Raji (cell line): ENCODE measurements around the gene KIRREL3.

Experiments
- POLR2A ChIP-seq: IDR thresholded peaks from 2 replicates; pipeline ENCODE4 v1.6.1; 2011; ENCODE audit warnings: low read depth, low read length, control low read depth; ENCODE audit not compliant: insufficient read depth

The KIRREL3 gene

DNA sequence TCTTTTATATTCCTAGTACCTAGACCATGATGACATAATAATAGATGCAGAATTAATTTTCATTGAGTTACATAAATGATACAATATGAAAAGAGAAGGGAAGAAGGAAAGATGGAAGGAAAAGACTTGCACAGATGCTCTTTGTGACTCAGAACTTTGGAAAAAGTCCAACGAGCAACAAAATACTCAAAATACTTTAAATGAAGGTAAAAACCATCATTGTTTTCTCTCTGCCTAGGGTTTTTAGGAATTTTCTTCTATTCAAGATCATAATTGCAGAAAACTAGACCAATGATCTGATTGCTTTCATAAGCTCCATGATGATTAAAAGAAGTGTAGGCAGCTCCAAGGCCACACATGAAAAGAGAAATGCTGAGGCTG lies 276.9 kb downstream of the KIRREL3 start:
- no peak for TF ChIP-seq POLR2A

DNA sequence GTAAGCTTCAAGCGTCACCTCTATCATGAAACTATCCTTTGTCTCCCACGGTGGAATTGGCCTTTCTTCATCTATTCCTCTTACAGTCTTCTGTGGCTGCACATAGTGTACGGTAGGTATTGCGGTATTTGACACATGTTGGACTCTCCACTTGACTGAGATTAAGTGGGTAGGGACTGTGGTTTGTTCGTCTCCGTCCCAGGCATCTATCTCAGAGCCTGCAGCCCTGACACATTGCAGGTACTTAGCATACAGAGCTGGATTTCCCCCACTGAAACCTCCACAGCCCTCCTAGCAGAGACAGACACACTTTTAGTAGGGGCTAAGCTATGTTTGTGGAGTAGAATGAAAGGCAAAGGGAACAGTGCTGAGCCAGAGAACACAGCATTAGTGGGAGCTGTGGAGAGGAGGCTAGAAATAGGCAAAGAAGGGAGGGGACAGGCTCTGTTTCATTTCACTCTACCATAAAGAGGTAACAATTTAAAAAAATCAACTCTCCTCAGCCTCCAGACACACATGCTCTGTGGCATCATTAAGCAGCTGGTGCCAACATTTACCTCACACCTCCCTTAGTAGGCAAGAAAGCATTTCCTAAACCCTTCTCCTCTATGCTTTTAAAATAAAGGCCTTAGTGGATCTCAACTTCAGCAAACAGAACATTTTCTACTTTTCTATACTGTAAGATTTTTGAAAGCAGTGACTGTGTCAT lies 277.5 kb downstream of the KIRREL3 start:
- TF ChIP-seq POLR2A, result no peak

DNA sequence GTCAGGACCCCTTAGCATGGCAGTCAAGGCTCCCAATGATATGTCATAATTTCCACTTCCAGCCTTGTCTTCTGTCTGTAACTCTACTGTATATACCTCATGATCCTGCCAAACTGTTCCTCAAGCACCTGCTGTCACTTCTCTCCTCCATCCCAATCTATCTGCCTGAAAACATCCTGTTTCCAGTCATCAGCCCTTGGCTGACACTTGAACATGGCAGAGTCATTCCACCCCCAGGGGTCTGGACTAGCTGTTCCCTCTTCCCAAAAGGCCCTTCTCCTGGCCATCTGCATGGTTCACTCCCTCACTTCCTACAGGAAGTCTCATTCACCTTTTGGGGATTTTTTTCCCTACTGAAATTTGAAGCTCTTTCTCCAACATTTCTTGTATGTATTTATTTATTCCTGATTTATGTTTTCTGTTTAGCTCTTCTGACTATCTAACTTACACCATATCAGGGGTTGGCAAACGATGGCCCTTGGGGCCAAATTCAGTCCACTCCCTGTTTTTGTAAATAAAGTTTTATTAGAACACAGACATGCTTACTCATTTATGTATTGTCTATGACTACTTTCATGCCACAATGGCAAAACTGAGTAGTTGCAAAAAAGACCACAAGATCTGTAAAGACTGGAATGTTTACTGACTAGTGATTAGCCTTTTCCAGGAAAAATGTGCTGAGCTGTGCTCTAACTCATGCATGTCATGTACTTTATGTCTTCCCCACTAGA lies 278.4 kb downstream of the KIRREL3 start:
- no peak for TF ChIP-seq POLR2A

GRCh38 chr11:126720539-126721235 lies 279.9 kb downstream of the KIRREL3 start:
- TF ChIP-seq POLR2A, result no peak

DNA sequence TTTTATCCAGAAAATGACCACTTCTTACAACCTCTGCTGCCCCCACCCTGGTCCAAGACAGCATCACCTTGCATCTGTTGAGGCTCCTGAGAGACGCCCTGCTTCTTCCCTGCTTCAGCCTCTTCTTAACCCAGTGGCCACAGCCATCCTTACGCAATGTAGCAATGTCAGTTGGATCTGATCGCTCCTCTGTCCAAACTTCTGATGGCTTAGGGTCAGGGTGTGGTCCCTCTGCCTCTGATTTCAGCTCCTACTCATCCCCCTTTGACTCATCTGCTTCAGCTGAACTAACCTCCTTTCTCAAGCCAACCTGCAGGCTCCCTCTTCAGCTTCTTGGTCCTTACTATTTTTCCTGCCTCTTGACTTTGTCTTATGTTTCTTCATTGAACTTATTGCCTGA lies 280.8 kb downstream of the KIRREL3 start:
- no peak for TF ChIP-seq POLR2A

GRCh38 chr11:126718276-126718675 lies 282.3 kb downstream of the KIRREL3 start:
- TF ChIP-seq POLR2A, result no peak

DNA sequence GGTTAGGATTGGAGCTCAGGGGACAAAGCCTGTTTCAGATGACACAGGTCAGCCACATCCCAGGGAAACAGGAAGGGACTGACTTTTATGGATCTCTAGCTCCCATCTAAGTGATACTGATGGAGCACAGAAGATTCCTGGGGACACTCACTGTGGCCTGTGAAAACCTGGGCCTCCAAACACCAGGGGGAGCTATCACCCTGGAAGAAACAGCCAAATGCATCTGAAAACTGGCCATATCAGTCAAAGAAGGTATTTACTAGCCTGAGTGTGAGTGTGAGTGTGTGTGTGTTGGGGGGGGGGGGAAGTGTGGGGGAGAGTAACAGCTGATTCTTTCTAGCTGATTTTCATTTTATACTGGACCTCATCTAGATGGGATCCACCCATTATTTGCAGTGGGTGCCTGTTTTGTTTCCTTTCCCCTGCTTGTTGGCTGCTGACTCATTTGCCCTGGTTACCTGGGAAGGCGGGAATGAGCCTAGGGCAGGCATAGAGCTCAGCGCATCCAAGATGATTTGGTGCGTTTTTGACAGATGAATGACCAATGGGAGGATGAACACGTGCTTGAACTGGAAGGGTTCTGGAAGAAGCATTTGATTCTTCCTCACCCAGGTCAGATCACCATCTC lies 284.0 kb downstream of the KIRREL3 start:
- TF ChIP-seq POLR2A, result no peak

- no peak for TF ChIP-seq POLR2A
Measured at GRCh38 chr11:126713806-126714205, 286.8 kb downstream of the KIRREL3 start.

GRCh38 chr11:126711977-126712625 lies 288.5 kb downstream of the KIRREL3 start:
- TF ChIP-seq POLR2A, result no peak

DNA sequence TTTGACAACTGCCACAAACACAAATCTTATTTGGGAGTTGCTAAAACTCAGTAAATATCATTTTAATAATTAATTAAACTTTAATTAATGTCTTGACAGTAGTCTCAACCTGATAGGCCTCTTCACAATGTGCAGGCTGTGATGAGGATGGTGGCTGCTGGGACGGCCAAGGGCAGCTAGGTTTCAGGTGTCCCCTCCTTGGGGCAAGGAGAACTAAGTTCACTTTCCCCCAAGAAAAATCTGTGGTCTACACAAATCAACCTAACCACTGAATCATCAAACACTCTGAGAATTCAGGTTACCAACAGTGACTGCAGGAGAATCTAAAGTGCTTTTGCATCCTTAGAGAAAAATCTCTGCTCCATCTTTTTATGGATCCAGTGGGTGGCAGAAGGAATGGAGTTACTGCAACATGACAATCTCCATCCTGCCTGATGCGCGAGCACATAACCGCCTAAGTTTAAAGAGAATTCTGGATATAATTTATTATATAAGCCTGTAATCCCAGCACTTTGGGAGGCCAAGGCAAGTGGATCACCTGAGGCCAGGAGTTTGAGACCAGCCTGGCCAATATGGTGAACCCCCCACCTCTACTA lies 289.7 kb downstream of the KIRREL3 start:
- TF ChIP-seq POLR2A, result no peak

DNA sequence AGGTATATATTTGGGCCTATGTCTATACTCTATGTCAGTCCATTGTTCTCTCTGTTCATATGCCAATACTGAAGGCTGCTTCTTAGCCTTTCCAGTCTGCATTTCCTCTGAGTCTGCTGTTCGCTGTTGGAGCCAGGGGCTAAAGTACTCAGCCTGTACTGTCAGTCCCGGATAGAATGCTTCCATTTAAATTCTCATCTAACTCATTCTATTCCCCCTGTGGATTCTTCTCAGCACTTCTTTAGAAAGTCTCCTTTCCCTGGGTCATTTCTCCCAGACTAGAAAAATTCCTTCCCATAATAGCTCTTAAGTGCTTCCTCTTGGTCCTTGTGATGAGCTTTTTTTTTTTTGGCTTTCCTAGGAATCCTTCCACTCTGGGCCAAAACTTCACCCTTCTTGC lies 293.1 kb downstream of the KIRREL3 start:
- no peak for TF ChIP-seq POLR2A

- no peak for TF ChIP-seq POLR2A
Measured at GRCh38 chr11:126704096-126704495, 296.5 kb downstream of the KIRREL3 start.

- no peak for TF ChIP-seq POLR2A
Measured at GRCh38 chr11:126703662-126704061, 296.9 kb downstream of the KIRREL3 start.

- no peak for TF ChIP-seq POLR2A
Measured at GRCh38 chr11:126702987-126703386, 297.6 kb downstream of the KIRREL3 start.

DNA sequence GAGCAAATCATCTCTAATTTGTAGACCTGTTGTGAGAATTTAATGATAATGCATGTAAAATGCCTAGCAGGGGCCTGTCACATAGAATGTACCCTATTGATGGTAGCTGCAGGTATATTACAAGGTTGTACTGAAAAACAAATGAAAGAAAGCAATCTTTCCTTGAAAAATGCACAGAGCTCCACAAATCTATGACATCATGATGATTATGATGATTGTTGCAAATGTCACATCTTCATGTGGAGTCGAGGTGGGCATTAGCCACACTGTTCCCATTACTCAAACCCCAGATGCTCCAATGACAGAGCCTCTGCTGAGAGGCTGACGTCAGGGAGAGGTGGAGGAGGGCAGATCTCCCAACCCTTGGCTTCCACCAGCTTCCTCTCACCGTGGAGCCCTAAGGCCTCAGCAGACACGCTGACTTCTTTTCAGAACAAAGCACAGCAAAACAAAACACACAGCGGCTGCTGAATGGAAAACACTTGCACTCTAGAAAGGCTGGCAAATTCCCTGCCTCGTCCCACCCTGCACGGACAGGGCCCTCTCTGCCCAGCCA lies 298.3 kb downstream of the KIRREL3 start:
- no peak for TF ChIP-seq POLR2A

- TF ChIP-seq POLR2A, result no peak
Measured at GRCh38 chr11:126701520-126701897, 299.1 kb downstream of the KIRREL3 start.
